D721Med (cell line): ENCODE data around the gene C9orf50.
"Not testable (repeated sequence)": the region's sequence is repeated elsewhere in the genome, so short reads cannot be mapped to it uniquely, and the experiment has no call there.

Source experiments
- DNase-seq: peaks from one replicate; pipeline ENCODE4 v3.0.0; 2011; ENCODE audit warnings: low spot score; ENCODE audit not compliant: insufficient read length
- FAIRE-seq: peaks from 2 replicates; lab custom pipeline; 2011; peaks lifted over from hg19 to GRCh38; lab: Jason Lieb, UNC
- CTCF ChIP-seq: IDR thresholded peaks from 2 replicates; pipeline ENCODE4 v1.5.1; 2012; ENCODE audit warnings: mild to moderate bottlenecking, control low read depth; ENCODE audit not compliant: insufficient read depth; ENCODE audit errors: missing control alignments

C9orf50 gene

GRCh38 chr9:129595903-129596540, 24.9 kb downstream of the C9orf50 start:
- TF ChIP-seq CTCF = no peak
- DNase-seq (no peak), FAIRE-seq (no peak)

GRCh38 chr9:129595311-129595741, 25.6 kb downstream of the C9orf50 start:
- FAIRE-seq (no peak), DNase-seq (no peak)
- no peak for TF ChIP-seq CTCF

- no peak for TF ChIP-seq CTCF
- no peak for DNase-seq
- no peak for FAIRE-seq
Observed at GRCh38 chr9:129594632-129595031, 26.3 kb downstream of the C9orf50 start.

- not testable (repeated sequence) for DNase-seq, FAIRE-seq
Observed at GRCh38 chr9:129592790-129593189, 28.1 kb downstream of the C9orf50 start.

- no peak for DNase-seq
- FAIRE-seq = no peak
Observed at GRCh38 chr9:129591916-129592315, 29.0 kb downstream of the C9orf50 start.

GRCh38 chr9:129590466-129590865, 30.4 kb downstream of the C9orf50 start:
- FAIRE-seq (no peak), DNase-seq (no peak)
- TF ChIP-seq CTCF = no peak

More at GRCh38 chr9:129591916-129592315, 29.0 kb downstream of the C9orf50 start:
- no peak for TF ChIP-seq CTCF

GRCh38 chr9:129587487-129588262, 33.2 kb downstream of the C9orf50 start:
- FAIRE-seq (no peak), DNase-seq (no peak)
- no peak for TF ChIP-seq CTCF
